ENCODE results near the gene DBNDD2.

The DBNDD2 gene

DNA sequence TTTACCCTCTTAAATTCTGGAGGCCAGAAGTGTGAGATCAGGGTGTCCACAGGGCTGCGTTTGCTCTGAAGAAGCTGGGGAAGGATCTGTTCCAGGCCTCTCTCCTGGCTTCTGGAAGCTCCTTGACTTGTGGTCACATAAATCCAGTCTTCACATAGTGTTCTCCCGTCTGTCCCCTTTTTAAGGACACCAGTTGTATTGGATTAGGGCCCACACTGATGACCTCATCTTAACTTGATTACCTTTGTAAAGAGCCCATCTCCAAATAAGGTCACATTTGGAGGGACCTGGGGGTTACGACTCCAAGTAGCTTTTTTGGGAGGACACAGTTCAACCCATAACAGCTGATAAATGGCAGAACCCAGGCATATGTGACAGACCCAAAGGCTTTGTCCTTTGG is 41.4 kb downstream of the DBNDD2 start:
- DNase-seq (ENCODE audit: low read depth in 2 of 2), result no peak

GRCh38 chr20:45450097-45450818 is 42.2 kb downstream of the DBNDD2 start:
- peak in 1 of 2 experiments; percentile 7 for DNase-seq (ENCODE audit: low read depth in 2 of 2)

DNA sequence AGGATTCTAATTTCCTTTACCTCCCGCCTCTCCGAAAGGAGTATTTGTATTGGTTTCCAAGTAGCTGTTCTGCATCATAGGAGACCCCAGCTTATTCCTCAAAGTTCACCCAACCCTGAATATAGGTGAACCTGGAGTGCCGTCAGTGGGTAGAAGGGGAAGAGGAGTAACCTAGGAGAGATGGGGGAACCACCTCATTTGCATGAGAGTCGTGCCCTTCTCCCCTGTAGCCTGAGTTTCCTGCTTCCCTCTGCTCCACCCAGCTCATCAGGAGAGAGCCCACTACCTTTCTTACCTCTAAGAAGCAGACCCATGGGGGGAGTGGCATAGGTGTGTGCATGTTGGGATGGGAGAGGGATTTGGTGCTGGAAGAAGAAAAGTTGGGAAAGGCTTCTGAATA is 44.1 kb downstream of the DBNDD2 start:
- no peak for DNase-seq (ENCODE audit: low read depth in 2 of 2)

DNA sequence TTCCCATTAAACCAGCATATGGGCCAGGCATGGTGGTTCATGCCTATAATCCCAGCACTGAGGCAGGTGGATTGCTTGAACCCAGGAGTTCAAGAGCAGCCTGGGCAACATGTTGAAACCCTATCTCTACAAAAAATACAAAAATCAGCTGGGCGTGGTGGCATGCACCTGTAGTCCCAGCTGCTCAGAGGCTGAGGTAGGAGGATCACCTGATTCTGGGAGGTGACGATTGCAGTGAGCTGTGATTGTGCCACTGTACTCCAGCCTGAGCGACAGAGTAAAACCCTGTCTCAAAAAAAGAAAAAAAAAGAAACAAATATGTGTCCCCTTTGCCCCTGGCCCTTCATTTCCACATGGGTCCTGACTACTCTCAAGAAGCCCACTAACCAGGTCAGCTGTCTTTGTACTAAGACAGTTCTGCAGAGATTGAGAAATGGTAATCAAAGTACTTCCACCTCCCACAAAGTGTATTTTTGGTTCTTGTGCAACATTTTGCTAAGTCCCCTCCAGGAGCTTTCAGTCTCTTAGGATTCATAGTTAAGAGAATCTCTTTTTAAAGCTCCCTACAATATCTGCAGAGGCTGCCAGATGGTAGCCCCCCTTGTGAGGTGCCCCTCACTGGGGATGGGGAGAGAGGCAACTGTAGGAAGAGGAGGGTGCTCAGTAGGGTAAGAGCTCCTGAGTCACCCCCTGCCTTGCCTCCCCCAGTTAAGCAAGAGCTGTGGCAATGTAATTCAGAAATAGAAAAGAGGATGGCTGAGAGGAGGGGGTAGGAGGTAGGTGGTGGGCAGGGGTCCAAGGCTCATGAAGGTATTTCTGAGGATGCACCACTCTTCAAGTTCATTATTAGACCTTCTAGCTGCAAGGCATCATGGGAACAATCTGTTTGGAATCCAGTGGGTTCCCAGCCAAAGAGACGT is 44.9 kb downstream of the DBNDD2 start:
- DNase-seq (ENCODE audit: low read depth in 2 of 2), result no peak

GRCh38 chr20:45456632-45457031 is 48.5 kb downstream of the DBNDD2 start:
- no peak for DNase-seq (ENCODE audit: low read depth in 2 of 2)

- no peak for DNase-seq (ENCODE audit: low read depth in 2 of 2)
Measured at GRCh38 chr20:45459606-45460005, 51.5 kb downstream of the DBNDD2 start.

All from fibroblast of skin of left quadriceps (primary cell).